ENCODE data around the gene DAAM2.

Gene DAAM2

GRCh38 chr6:39816747-39817146, 24.6 kb downstream of the DAAM2 start:
- no peak overlapping the region for H3K4me3 ChIP-seq (ENCODE audit: low read depth, low read length)
- no peak for TF ChIP-seq CTCF (IDR thresholded peaks at IDR 0.05; ENCODE audit: low read depth, low read length, missing control alignments)
- no peak for DNase-seq (ENCODE audit: low read depth)

GRCh38 chr6:39818695-39819094, 26.5 kb downstream of the DAAM2 start:
- TF ChIP-seq CTCF (IDR thresholded peaks at IDR 0.05; ENCODE audit: low read depth, low read length, missing control alignments): no peak
- DNase-seq (ENCODE audit: low read depth): no peak
- no peak overlapping the region for H3K4me3 ChIP-seq (ENCODE audit: low read depth, low read length)

GRCh38 chr6:39819228-39819627, 27.1 kb downstream of the DAAM2 start:
- no peak for DNase-seq (ENCODE audit: low read depth)
- no peak overlapping the region for H3K4me3 ChIP-seq (ENCODE audit: low read depth, low read length)
- no peak for TF ChIP-seq CTCF (IDR thresholded peaks at IDR 0.05; ENCODE audit: low read depth, low read length, missing control alignments)

- TF ChIP-seq CTCF (IDR thresholded peaks at IDR 0.05; ENCODE audit: low read depth, low read length, missing control alignments): no peak
- DNase-seq (ENCODE audit: low read depth): no peak
- H3K4me3 ChIP-seq (ENCODE audit: low read depth, low read length): no peak overlapping the region
These were observed 27.5 kb downstream of the DAAM2 start for GRCh38 chr6:39819676-39820075.

- no peak for TF ChIP-seq CTCF (IDR thresholded peaks at IDR 0.05; ENCODE audit: low read depth, low read length, missing control alignments)
- no peak for DNase-seq (ENCODE audit: low read depth)
- H3K4me3 ChIP-seq (ENCODE audit: low read depth, low read length): no peak overlapping the region
These were observed 28.4 kb downstream of the DAAM2 start for GRCh38 chr6:39820553-39820952.

GRCh38 chr6:39821046-39821740, 29.0 kb downstream of the DAAM2 start:
- TF ChIP-seq CTCF (IDR thresholded peaks at IDR 0.05; ENCODE audit: low read depth, low read length, missing control alignments): no peak
- DNase-seq (ENCODE audit: low read depth): no peak
- H3K4me3 ChIP-seq (ENCODE audit: low read depth, low read length): no peak overlapping the region

All from GM12864 (cell line).